Body of pancreas (tissue), 4 donors: ENCODE measurements around the gene RAPGEF3. TPM values are rescaled to one million over a fixed set of nuclear protein-coding genes. Genes with fewer than 3 reads are reported as not detected.

Experiments used
- ATAC-seq: fragments of 150-250 bp; one replicate; pipeline ENCODE4 v1.9.1; 2016
- DNase-seq, 4 donors: peaks; one replicate each; pipeline ENCODE4 v3.0.0-alpha.2; 2019
- H3K27ac ChIP-seq, 4 donors: fragments of 200-600 bp; sonication (generic); 1 replicate in 3 of 4; 2 replicates in 1 of 4; pipeline versions ENCODE4 v1.5.1 to v1.6.1; 2016 to 2019; ENCODE audit warnings: mild to moderate bottlenecking in 1 of 4, mixed read lengths in 1 of 4, moderate library complexity in 1 of 4
- H3K27me3 ChIP-seq, 2 donors: fragments of 200-600 bp; sonication (generic); one replicate each; pipeline ENCODE4 v1.6.0; 2016; ENCODE audit warnings: mild to moderate bottlenecking in 1 of 2
- H3K36me3 ChIP-seq, 2 donors: fragments of 200-600 bp; sonication (generic); replicated peaks in 1 of 2; 2 replicates each; pipeline ENCODE4 v1.5.1; 2016; ENCODE audit warnings: low read depth in 2 of 2; ENCODE audit not compliant: insufficient read depth in 1 of 2
- H3K4me1 ChIP-seq: fragments of 200-600 bp; sonication (generic); one replicate; pipeline ENCODE4 v1.6.0; 2016
- H3K4me3 ChIP-seq, 2 donors: fragments of 200-600 bp; sonication (generic); 1 replicate in 1 of 2; 2 replicates in 1 of 2; pipeline ENCODE4 v1.5.1; 2016 to 2019
- H3K9me3 ChIP-seq, 3 donors: fragments of 200-600 bp; sonication (generic); 1 replicate in 2 of 3; 2 replicates in 1 of 3; pipeline ENCODE4 v1.5.1; 2016
- POLR2A ChIP-seq, 3 donors: fragments of 450-650 bp; IDR thresholded peaks; one replicate each; pipeline ENCODE4 v1.6.1; 2016; ENCODE audit warnings: antibody characterized with exemption in 3 of 3, mild to moderate bottlenecking in 2 of 3
- WGBS, 2 donors: methylation state at CpG; one replicate each; pipeline ENCODE4 v1.1.5; 2017; 5-methylcytosine and 5-hydroxymethylcytosine counted together
- intact Hi-C: fragments of 100-400 bp; cut with DNase I; formaldehyde crosslinking; loops from one replicate; pipeline ENCODE4 v1.15.1; 2023
- total RNA-seq, 2 donors: library from RNA; depleted of rRNA; stranded (reverse); fragments of >200 nt; gene quantifications; one replicate each; pipeline ENCODE4 v1.1.0, GENCODE V29; 2016
- TF ChIP-seq, protein P1 (sequence below), 7 experiments: fragments of 450-650 bp in 4 of 7; fragments of 200-600 bp in 3 of 7; sonication (generic) in 3 of 7; IDR thresholded peaks; one replicate each; pipeline ENCODE4 v1.5.1; 2016 to 2019; ENCODE audit warnings: antibody characterized with exemption in 7 of 7

Gene RAPGEF3
- total RNA-seq, 2 donors from 2014 or later = 11.9 to 23.4 TPM

DNA sequence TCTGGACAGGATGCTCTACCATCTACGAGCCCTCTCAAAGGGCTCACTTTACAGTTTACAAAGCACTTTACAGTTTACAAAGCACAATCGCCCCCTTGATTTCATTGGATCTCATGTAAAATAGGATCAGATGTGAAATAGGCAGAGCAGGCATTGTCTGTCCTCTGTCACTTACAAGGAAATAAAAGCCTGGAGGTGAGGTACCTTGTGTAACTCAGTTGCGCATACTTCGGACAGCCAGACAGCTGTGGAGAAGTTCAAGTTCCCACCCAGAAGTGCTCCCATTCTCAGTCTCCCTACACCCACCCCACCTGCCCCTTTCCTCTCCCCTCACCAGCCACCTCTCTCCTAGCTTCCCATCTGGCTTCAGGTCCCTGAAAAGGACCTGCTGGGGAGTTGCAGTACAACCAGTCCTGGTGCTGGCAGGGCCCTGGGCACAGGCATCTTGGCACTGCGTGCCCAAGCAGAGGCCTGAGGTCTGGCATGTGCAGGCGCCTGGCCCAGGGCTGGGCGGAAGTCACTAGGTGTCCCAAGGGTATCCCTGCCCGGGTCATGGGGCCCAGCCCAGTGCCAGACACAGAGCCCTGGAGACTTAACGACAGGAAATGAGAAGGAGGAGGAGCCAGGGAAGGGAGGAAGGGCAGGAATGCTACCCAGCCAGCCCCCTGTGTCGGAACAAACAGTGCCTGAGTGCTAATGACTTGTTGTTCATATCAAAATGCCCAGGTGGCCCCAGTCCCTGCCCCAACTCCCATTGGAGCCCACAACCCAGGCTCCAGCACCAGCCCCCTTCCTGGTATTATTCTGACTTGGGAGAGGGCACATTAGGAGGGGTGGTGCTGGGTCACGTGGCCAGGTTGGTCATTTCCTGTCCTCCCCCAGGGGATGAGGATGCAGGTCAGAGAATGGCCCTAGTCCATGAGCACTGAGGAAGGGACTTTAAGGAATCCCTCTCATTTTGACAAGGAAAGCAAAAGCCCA lies 5.4 kb downstream of the RAPGEF3 start:
- intact Hi-C loops = no loop called here

DNA sequence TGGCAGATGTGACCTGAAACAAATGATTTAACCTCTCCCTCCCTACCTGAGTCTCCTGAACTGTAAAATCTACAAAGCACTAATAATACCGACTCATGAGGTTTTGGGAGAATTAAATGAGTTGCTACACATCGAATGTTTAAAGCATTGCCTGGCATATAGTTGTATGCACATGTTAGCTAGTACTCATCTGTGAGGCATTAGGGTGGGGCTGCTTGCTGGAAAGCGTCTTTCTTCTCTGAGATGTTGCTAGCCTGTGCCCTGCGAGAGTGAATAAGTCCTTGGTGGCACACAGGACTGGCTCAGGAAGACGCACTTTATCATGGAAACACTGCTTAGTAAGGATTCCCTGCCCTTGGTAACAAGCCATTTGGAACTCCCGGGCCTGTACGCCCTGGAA lies 6.1 kb downstream of the RAPGEF3 start:
- no peaks in the 10 kb centered on the region for H3K9me3 ChIP-seq
- TF ChIP-seq, protein P1, sequence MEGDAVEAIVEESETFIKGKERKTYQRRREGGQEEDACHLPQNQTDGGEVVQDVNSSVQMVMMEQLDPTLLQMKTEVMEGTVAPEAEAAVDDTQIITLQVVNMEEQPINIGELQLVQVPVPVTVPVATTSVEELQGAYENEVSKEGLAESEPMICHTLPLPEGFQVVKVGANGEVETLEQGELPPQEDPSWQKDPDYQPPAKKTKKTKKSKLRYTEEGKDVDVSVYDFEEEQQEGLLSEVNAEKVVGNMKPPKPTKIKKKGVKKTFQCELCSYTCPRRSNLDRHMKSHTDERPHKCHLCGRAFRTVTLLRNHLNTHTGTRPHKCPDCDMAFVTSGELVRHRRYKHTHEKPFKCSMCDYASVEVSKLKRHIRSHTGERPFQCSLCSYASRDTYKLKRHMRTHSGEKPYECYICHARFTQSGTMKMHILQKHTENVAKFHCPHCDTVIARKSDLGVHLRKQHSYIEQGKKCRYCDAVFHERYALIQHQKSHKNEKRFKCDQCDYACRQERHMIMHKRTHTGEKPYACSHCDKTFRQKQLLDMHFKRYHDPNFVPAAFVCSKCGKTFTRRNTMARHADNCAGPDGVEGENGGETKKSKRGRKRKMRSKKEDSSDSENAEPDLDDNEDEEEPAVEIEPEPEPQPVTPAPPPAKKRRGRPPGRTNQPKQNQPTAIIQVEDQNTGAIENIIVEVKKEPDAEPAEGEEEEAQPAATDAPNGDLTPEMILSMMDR (IDR thresholded peaks at IDR 0.05) = no peak
- TF ChIP-seq POLR2A (IDR thresholded peaks at IDR 0.05) = no peak
- WGBS, 2 donors = 74 to 85% methylated on average over 7 of the region's 7 CpGs
- ATAC-seq (no peak), DNase-seq (no peak)
- H3K27ac ChIP-seq = peak overlapping the region; percentile 54 to 83 (median 72)
- no peaks in the 10 kb centered on the region for H3K36me3 ChIP-seq
- intact Hi-C loops = no loop called here
- H3K4me3 ChIP-seq = no peak overlapping the region
- peaks cover 44% of the 10 kb centered on the region for H3K4me1 ChIP-seq
- H3K27me3 ChIP-seq = no peaks in the 10 kb centered on the region

More for the DNA sequence above, 5.4 kb downstream of the RAPGEF3 start:
- H3K4me1 ChIP-seq = peaks cover 51% of the 10 kb centered on the region
- peak overlapping the region; percentile 54 to 83 (median 72) for H3K27ac ChIP-seq
- H3K36me3 ChIP-seq = no peaks in the 10 kb centered on the region
- DNase-seq = peak; percentile 53 to 85 (median 74)
- 47 to 71% methylated on average over 11 of the region's 11 CpGs for WGBS, 2 donors
- TF ChIP-seq, protein P1 (IDR thresholded peaks at IDR 0.05) = peak in 1 of 7 experiments; percentile 9
- peak in 1 of 3 donors; percentile 9 for TF ChIP-seq POLR2A (IDR thresholded peaks at IDR 0.05)
- no peak overlapping the region for H3K4me3 ChIP-seq
- H3K27me3 ChIP-seq = no peaks in the 10 kb centered on the region
- peak; percentile 76 for ATAC-seq
- H3K9me3 ChIP-seq = no peaks in the 10 kb centered on the region

DNA sequence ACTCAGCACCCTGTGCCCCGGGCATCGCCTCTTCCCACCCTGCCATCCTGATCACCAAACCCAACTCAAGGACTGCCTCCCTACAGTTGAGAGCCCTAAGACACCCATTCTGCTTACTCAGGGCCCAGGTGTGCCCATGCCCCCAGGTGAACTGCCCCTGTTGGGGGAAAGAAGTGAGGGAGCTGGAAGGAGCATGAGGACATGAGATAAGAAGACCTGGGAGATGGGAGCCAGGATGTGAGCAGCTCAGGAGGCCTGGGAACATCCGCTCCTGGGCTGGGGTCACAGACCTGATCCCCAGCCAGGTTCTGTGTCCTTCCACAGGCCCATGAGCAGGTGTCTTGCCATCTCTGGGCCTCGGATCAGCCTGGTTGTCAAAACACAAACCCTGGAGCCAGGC lies 6.6 kb downstream of the RAPGEF3 start:
- intact Hi-C loops = no loop called here
- WGBS, 2 donors = 85 to 89% methylated on average over 3 to 4 of the region's 4 CpGs
- no peaks in the 10 kb centered on the region for H3K36me3 ChIP-seq
- DNase-seq (no peak), ATAC-seq (no peak)
- TF ChIP-seq, protein P1 (IDR thresholded peaks at IDR 0.05) = no peak
- TF ChIP-seq POLR2A (IDR thresholded peaks at IDR 0.05) = no peak
- no peaks in the 10 kb centered on the region for H3K27me3 ChIP-seq
- H3K4me3 ChIP-seq = no peak overlapping the region
- H3K27ac ChIP-seq = peak overlapping the region in 1 of 4 donors; percentile 54
- peaks cover 44% of the 10 kb centered on the region for H3K4me1 ChIP-seq
- H3K9me3 ChIP-seq = no peaks in the 10 kb centered on the region

DNA sequence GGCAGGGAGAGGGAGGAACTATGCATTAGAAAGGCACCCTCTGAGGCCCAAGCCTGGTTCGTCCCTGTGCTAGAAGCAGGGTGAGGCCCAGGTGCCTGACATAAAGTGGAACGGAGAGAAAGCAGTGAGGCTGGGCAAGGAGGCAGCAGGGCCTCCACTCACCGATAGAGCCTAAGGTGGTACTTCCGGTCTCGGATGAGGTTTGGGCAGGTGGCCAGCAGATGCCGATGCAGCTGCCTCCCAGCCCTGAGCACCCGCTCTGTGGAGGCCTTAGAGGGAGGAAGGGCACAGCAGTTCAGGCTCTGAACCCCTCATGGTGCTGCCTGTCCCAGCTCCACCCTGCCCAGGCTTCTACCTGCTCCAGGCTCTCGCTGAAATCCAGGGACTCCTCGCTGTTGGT lies 7.1 kb downstream of the RAPGEF3 start:
- Histone ChIP-seq H3K4me3 (no peak overlapping the region), H3K36me3 (no peaks in the 10 kb centered on the region), H3K9me3 (no peaks in the 10 kb centered on the region), H3K27me3 (no peaks in the 10 kb centered on the region), H3K4me1 (peaks cover 44% of the 10 kb centered on the region), H3K27ac (no peak overlapping the region)
- 73 to 79% methylated on average over 7 to 9 of the region's 9 CpGs for WGBS, 2 donors
- TF ChIP-seq POLR2A (IDR thresholded peaks at IDR 0.05) = no peak
- TF ChIP-seq, protein P1 (IDR thresholded peaks at IDR 0.05) = no peak
- ATAC-seq (no peak), DNase-seq (no peak)
- intact Hi-C loops = no loop called here
